Measurements from ENCODE around the gene PRDM1. TPM values are rescaled to one million over a fixed set of nuclear protein-coding genes. Genes with fewer than 3 reads are reported as not detected.

PRDM1 gene
- total RNA-seq, 1 donor from 2014 or later: 17.5 TPM

DNA sequence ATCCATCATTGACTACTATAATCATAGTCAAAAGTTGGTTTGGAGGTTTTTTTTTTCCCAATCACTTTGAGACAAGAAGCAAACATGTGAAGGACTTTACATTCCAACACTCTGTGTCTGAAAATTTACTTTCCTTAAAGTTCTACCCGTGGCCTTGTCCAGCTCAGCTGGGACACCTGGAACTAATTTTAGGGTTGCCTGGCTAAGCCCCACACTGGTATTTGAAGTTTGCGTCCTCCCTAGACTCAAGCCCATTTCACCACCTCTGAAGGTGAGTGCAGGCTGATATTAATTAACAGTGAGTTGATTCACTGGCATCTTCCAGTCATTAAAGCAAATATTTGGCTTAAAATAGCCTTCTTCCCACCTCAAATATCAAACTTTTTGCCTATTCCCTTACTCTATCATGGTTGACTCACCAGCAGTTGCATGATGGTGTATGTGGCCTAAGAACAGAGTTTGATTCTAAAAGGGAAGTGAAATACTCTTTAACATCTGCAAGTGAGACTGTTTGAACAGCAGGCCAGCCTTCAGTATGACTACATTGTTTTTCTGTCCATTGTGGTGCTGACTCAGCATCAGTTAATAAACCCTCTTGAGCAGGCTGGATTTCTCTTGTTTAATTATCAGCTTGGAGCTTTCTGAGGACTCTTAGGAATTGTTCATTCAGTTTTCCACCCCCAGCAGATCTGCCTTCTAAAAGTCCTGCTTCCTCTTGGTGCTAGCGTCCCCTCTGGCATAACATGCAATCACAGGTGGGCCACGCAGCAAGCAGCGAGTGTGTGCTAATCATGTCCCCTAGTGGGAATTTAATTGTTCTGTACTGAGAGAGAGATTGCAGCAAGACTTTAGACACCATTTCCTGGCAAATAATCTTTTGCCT lies 1.8 kb upstream of the PRDM1 start:
- ATAC-seq (peak; percentile 56), DNase-seq (no peak)
- Histone ChIP-seq H3K9me3 (no peaks in the 10 kb centered on the region), H3K27me3 (peaks cover 8% of the 10 kb centered on the region), H3K4me1 (peaks cover 15% of the 10 kb centered on the region), H3K4me3 (no peak overlapping the region), H3K36me3 (no peaks in the 10 kb centered on the region), H3K27ac (peak overlapping the region; percentile 15)
- intact Hi-C loops (cut with DNase I): no loop called here
- TF ChIP-seq, protein P1, sequence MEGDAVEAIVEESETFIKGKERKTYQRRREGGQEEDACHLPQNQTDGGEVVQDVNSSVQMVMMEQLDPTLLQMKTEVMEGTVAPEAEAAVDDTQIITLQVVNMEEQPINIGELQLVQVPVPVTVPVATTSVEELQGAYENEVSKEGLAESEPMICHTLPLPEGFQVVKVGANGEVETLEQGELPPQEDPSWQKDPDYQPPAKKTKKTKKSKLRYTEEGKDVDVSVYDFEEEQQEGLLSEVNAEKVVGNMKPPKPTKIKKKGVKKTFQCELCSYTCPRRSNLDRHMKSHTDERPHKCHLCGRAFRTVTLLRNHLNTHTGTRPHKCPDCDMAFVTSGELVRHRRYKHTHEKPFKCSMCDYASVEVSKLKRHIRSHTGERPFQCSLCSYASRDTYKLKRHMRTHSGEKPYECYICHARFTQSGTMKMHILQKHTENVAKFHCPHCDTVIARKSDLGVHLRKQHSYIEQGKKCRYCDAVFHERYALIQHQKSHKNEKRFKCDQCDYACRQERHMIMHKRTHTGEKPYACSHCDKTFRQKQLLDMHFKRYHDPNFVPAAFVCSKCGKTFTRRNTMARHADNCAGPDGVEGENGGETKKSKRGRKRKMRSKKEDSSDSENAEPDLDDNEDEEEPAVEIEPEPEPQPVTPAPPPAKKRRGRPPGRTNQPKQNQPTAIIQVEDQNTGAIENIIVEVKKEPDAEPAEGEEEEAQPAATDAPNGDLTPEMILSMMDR (IDR thresholded peaks at IDR 0.05): peak; percentile 44

DNA sequence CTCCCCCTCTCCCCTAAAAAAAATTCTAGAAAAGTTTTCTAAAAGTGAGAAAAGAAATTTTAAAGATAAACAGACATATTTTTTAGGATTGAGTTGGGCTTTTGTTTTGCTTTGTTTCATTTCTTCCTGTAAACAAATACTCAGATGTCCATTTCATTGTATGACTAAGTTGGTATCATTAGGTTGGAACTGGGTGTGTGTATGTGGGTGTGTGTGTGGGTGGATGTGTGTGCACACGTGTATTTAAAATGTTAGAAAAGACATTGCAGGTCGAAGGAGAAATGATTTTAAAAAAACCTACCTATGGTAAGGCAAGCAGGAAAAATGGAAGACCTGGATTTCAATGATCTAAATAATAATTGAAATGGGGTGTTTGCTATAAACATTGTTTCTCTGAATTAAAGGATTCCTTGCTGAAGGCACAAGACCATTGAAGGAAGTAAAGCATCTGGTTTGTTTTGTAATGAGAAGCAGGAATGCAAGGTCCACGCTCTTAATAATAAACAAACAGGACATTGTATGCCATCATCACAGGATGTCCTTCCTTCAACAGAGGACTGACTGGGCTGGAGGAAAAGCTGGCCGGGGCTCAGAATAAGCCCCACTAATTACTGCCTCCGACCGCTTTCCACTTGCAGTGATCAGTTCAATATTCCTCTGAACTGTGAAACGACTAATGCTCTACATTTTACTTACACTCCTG lies 996 bp upstream of the PRDM1 start:
- peak overlapping the region; percentile 15 for H3K27ac ChIP-seq
- TF ChIP-seq, protein P1 (IDR thresholded peaks at IDR 0.05): no peak
- no peaks in the 10 kb centered on the region for H3K9me3 ChIP-seq
- no peak for ATAC-seq
- DNase-seq: no peak
- peaks cover 8% of the 10 kb centered on the region for H3K27me3 ChIP-seq
- no peaks in the 10 kb centered on the region for H3K36me3 ChIP-seq
- peaks cover 15% of the 10 kb centered on the region for H3K4me1 ChIP-seq
- peak overlapping the region; percentile 51 for H3K4me3 ChIP-seq
- intact Hi-C loops (cut with DNase I): no loop called here

DNA sequence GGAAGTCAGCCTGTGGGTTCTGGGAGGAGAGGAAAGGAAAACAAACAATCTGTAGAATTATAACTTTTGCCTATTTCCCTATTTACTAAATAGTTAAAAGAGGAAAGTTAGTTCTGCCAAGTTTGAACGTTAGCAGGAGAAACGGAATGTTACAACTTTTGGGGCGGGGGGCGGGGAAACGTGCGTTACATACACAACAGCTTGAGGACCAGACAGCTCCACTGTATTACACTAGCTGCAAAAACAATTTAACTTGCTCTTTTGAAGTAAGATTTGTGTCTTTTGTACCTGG lies 498 bp upstream of the PRDM1 start:
- intact Hi-C loops (cut with DNase I): no loop called here
- Histone ChIP-seq H3K4me1 (peaks cover 15% of the 10 kb centered on the region), H3K27me3 (peaks cover 8% of the 10 kb centered on the region), H3K36me3 (no peaks in the 10 kb centered on the region), H3K9me3 (no peaks in the 10 kb centered on the region), H3K4me3 (peak overlapping the region; percentile 51), H3K27ac (peak overlapping the region; percentile 61)
- ATAC-seq (no peak), DNase-seq (no peak)
- TF ChIP-seq, protein P1 (IDR thresholded peaks at IDR 0.05): no peak

DNA sequence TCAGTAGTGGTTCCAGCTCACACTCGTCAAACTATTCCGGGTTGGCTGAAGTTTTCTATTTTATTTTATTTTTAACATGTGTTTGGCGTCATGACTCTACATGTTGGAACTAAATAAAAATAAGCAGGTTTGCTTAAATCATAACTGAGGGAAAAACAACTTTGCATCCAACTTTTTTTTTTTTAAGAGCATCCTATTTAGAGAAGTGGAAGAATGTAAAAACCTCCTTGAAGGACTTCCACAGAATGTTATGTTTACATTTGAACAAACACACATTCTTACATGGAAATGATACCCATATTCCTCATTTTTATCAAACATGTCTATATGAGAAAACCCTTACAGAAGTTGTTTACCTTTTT lies 659 bp downstream of the PRDM1 start:
- Histone ChIP-seq H3K27me3 (peaks cover 8% of the 10 kb centered on the region), H3K9me3 (no peaks in the 10 kb centered on the region), H3K4me1 (peaks cover 15% of the 10 kb centered on the region), H3K27ac (peak overlapping the region; percentile 27), H3K4me3 (peak overlapping the region; percentile 51), H3K36me3 (no peaks in the 10 kb centered on the region)
- ATAC-seq (no peak), DNase-seq (no peak)
- intact Hi-C loops (cut with DNase I): no loop called here
- TF ChIP-seq, protein P1 (IDR thresholded peaks at IDR 0.05): no peak

DNA sequence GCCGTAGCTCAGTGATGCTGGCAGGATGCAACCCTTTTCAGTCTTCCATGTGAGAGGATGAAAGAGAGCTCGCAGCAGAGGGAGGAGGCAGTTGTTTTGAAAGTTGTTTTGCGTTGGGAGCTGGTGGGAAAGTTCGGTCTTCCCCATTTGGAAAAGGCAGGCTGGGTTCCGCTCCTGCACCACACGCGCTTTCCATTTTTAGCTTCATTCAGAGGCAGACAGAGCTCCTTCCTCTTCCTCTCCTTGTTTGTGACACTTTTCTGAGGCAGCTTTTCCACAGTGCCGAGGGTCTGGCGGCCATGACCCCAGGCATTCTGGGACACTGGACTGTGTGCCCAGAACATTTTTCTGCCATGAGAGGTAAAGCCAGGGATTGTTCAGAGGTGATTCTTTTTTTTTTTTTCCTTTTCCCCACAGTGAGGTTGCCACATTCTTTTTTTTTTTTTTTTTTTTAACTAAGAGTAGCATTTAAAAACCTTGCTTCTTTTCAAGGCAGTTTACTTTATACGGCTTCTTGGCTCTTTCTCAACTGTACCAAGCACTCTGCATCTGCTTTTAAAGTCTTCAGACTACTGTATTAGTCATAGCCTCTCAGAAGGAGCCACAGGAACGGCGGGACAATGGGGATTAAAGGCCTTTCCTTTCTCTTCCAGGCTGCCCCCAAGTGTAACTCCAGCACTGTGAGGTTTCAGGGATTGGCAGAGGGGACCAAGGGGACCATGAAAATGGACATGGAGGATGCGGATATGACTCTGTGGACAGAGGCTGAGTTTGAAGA lies 1.6 kb downstream of the PRDM1 start:
- DNase-seq: no peak
- Histone ChIP-seq H3K4me3 (peak overlapping the region; percentile 51), H3K27ac (peak overlapping the region; percentile 27), H3K9me3 (no peaks in the 10 kb centered on the region), H3K4me1 (peaks cover 15% of the 10 kb centered on the region), H3K36me3 (no peaks in the 10 kb centered on the region), H3K27me3 (peaks cover 8% of the 10 kb centered on the region)
- intact Hi-C loops (cut with DNase I): no loop called here
- TF ChIP-seq, protein P1 (IDR thresholded peaks at IDR 0.05): no peak
- peak; percentile 9 for ATAC-seq

Measured in upper lobe of right lung (tissue), 1 donor.